ENCODE data around the gene GLIS2.

DNA sequence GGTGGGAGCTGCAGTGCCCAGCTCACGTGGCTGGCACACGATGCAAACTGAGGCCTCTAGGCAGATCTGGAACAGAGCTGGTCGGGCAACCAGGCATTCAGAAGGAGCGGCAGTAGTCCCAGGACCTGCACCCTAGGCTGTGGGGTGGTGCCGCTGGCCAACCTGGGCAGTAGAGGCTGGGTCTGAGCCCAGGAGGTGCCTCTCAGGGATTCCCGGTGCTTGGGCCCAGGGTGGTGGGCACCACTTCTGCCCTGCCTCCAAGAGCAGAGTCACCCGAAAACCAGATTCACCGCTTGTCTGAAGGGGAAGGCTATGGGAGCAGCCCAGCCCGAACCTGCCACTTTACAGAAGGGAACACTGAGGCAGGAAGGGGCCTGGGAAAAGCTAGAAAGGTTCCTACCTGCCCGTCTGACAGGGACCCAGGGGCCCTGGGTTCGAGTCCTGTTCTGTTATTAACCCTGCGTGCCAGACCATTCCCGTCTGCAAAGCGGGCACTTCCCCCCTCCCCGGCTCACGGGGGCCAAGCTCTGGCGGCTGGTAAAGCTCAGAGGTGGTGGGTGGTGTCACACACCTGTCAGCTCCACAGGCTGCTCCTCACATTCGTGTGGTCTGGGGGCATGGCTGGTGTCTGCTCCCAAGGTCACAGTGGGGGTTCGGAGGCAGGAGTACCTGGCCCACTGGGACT, 16.9 kb downstream of the GLIS2 start:
- TF ChIP-seq POLR2AphosphoS5 (IDR thresholded peaks at IDR 0.05; ENCODE audit: low read depth, low read length) (no peak), TAF1 (IDR thresholded peaks at IDR 0.05; ENCODE audit: borderline replicate concordance, insufficient read depth, low read length) (no peak), SIN3A (IDR thresholded peaks at IDR 0.05; ENCODE audit: borderline replicate concordance, insufficient read depth, low read length) (no peak)
- TF ChIP-seq, protein P1, sequence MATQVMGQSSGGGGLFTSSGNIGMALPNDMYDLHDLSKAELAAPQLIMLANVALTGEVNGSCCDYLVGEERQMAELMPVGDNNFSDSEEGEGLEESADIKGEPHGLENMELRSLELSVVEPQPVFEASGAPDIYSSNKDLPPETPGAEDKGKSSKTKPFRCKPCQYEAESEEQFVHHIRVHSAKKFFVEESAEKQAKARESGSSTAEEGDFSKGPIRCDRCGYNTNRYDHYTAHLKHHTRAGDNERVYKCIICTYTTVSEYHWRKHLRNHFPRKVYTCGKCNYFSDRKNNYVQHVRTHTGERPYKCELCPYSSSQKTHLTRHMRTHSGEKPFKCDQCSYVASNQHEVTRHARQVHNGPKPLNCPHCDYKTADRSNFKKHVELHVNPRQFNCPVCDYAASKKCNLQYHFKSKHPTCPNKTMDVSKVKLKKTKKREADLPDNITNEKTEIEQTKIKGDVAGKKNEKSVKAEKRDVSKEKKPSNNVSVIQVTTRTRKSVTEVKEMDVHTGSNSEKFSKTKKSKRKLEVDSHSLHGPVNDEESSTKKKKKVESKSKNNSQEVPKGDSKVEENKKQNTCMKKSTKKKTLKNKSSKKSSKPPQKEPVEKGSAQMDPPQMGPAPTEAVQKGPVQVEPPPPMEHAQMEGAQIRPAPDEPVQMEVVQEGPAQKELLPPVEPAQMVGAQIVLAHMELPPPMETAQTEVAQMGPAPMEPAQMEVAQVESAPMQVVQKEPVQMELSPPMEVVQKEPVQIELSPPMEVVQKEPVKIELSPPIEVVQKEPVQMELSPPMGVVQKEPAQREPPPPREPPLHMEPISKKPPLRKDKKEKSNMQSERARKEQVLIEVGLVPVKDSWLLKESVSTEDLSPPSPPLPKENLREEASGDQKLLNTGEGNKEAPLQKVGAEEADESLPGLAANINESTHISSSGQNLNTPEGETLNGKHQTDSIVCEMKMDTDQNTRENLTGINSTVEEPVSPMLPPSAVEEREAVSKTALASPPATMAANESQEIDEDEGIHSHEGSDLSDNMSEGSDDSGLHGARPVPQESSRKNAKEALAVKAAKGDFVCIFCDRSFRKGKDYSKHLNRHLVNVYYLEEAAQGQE (IDR thresholded peaks at IDR 0.05; ENCODE audit: insufficient read depth in 1 of 2, low read depth in 2 of 2, low read length in 2 of 2) = no peak
